Measurements from ENCODE around the gene ASIC4. TPM values are rescaled to one million over a fixed set of nuclear protein-coding genes. Genes with fewer than 3 reads are reported as not detected.
A peak's percentile ranks its signal among the peaks of the same experiment; 100 is the strongest.

The ASIC4 gene
- total and polyA plus RNA-seq, 2 of the 13 experiments (the other 11 are each of a cell fraction or from before 2014, with no cell fraction given), result 0.03 TPM; not detected in 1

GRCh38 chr2:219541611-219542180, 27.4 kb downstream of the ASIC4 start (continued):
- TF ChIP-seq, protein P1, sequence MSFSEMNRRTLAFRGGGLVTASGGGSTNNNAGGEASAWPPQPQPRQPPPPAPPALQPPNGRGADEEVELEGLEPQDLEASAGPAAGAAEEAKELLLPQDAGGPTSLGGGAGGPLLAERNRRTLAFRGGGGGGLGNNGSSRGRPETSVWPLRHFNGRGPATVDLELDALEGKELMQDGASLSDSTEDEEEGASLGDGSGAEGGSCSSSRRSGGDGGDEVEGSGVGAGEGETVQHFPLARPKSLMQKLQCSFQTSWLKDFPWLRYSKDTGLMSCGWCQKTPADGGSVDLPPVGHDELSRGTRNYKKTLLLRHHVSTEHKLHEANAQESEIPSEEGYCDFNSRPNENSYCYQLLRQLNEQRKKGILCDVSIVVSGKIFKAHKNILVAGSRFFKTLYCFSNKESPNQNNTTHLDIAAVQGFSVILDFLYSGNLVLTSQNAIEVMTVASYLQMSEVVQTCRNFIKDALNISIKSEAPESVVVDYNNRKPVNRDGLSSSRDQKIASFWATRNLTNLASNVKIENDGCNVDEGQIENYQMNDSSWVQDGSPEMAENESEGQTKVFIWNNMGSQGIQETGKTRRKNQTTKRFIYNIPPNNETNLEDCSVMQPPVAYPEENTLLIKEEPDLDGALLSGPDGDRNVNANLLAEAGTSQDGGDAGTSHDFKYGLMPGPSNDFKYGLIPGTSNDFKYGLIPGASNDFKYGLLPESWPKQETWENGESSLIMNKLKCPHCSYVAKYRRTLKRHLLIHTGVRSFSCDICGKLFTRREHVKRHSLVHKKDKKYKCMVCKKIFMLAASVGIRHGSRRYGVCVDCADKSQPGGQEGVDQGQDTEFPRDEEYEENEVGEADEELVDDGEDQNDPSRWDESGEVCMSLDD (CRISPR knock-in tag; IDR thresholded peaks at IDR 0.05; ENCODE audit: borderline replicate concordance), result no peak; the same call in 1 of the 2 replicates
- TF ChIP-seq ZNF777 (CRISPR knock-in tag; IDR thresholded peaks at IDR 0.05), result 0 out of 2 replicates have a peak, but pooled peaks have one; percentile 55
- 0 out of 2 replicates have a peak, but pooled peaks have one; percentile 53 for TF ChIP-seq ZIK1 (CRISPR knock-in tag; IDR thresholded peaks at IDR 0.05; ENCODE audit: borderline replicate concordance, low read depth)
- TF ChIP-seq ZFP37 (CRISPR knock-in tag; IDR thresholded peaks at IDR 0.05; ENCODE audit: borderline replicate concordance), result no peak
- peak; percentile 79 for TF ChIP-seq MED1 (CRISPR knock-in tag; IDR thresholded peaks at IDR 0.05)
- TF ChIP-seq ZNF839 (CRISPR knock-in tag; IDR thresholded peaks at IDR 0.05; ENCODE audit: borderline replicate concordance), result no peak
- TF ChIP-seq, protein P2, sequence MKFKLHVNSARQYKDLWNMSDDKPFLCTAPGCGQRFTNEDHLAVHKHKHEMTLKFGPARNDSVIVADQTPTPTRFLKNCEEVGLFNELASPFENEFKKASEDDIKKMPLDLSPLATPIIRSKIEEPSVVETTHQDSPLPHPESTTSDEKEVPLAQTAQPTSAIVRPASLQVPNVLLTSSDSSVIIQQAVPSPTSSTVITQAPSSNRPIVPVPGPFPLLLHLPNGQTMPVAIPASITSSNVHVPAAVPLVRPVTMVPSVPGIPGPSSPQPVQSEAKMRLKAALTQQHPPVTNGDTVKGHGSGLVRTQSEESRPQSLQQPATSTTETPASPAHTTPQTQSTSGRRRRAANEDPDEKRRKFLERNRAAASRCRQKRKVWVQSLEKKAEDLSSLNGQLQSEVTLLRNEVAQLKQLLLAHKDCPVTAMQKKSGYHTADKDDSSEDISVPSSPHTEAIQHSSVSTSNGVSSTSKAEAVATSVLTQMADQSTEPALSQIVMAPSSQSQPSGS (CRISPR knock-in tag; IDR thresholded peaks at IDR 0.05), result peak; percentile 78
- TF ChIP-seq ZNF124 (CRISPR knock-in tag; IDR thresholded peaks at IDR 0.05), result peak; percentile 77; the same call in 1 of the 2 replicates
- TF ChIP-seq GMEB1 (CRISPR knock-in tag; IDR thresholded peaks at IDR 0.05; ENCODE audit: borderline replicate concordance), result peak; percentile 67; the same call in 1 of the 2 replicates
- TF ChIP-seq NR2F1 (CRISPR knock-in tag; IDR thresholded peaks at IDR 0.05), result no peak
- TF ChIP-seq ZNF773 (CRISPR knock-in tag; IDR thresholded peaks at IDR 0.05; ENCODE audit: borderline replicate concordance), result no peak
- TF ChIP-seq ZNF281 (CRISPR knock-in tag; IDR thresholded peaks at IDR 0.05; ENCODE audit: borderline replicate concordance), result no peak
- no peak for TF ChIP-seq ZNF790 (CRISPR knock-in tag; IDR thresholded peaks at IDR 0.05; ENCODE audit: borderline replicate concordance)
- TF ChIP-seq HDAC1 (CRISPR knock-in tag; IDR thresholded peaks at IDR 0.05), result peak; percentile 91
- no peak; the same call in 1 of the 2 replicates for TF ChIP-seq ZNF335 (CRISPR knock-in tag; IDR thresholded peaks at IDR 0.05)
- TF ChIP-seq TEAD3 (CRISPR knock-in tag; optimal IDR thresholded peaks at IDR 0.05; ENCODE audit: borderline replicate concordance), result peak; percentile 67
- no peak for TF ChIP-seq YEATS4 (CRISPR knock-in tag; IDR thresholded peaks at IDR 0.05; ENCODE audit: borderline replicate concordance)

All from HepG2 (cell line).